ENCODE data around the gene BFAR. TPM values are rescaled to one million over a fixed set of nuclear protein-coding genes. Genes with fewer than 3 reads are reported as not detected.

Gene BFAR
- total and polyA plus RNA-seq, 2 donors (not counting 3 experiments of a cell fraction or from before 2014, with no cell fraction given): 57.3 to 73.5 TPM

DNA sequence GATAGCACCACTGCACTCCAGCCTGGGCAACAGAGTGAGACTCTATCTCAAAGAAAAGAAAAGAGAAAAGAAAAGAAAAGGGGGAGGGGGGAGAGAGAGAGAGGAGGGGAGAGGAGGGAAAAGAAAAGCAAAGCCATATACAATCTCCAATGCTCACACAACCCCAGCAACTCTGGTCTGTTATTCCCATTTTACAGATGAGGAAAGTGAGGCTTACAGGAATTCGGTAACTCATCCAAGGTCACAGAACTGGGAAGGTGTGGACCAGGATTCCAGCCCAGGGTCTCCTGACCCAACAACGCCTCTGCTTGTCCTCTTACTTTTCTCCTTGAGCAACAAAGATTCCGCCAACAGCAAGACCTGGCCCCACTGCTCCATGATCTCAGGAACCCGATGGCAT is 48.4 kb downstream of the BFAR start:
- DNase-seq (ENCODE audit: low read depth, low spot score): no peak
- H3K79me2 ChIP-seq (ENCODE audit: control insufficient read depth, insufficient read depth, low read length): no peaks in the 10 kb centered on the region
- no peak overlapping the region for H3K4me2 ChIP-seq (ENCODE audit: insufficient read depth, low read length)
- H3K4me1 ChIP-seq (ENCODE audit: control insufficient read depth, extremely low read depth, insufficient read depth, low read length): peaks cover 1% of the 10 kb centered on the region
- no TSS peak for BruUV-seq (replicated peaks)
- no peaks in the 10 kb centered on the region for H3K9me1 ChIP-seq (replicated peaks; ENCODE audit: control insufficient read depth, extremely low read depth, insufficient read depth, low read length)
- H4K20me1 ChIP-seq (replicated peaks; ENCODE audit: control insufficient read depth, extremely low read depth, insufficient read depth, low read length): no peaks in the 10 kb centered on the region
- no peak overlapping the region for H2AFZ ChIP-seq (ENCODE audit: low read depth, low read length)
- no peaks in the 10 kb centered on the region for H3K27me3 ChIP-seq (ENCODE audit: control insufficient read depth in 2 of 2, insufficient read depth in 2 of 2, low read length in 2 of 2)
- ChIA-PET POLR2A (no interaction called here), CTCF (no interaction called here)
- TF ChIP-seq GATA2 (IDR thresholded peaks at IDR 0.05; ENCODE audit: insufficient read depth, insufficient read length, low read depth, low read length): no peak
- TF ChIP-seq POLR2A (IDR thresholded peaks at IDR 0.05; ENCODE audit: low read depth, low read length): no peak
- TF ChIP-seq MYC (IDR thresholded peaks at IDR 0.05; ENCODE audit: low read depth, low read length): no peak
- no peak for TF ChIP-seq POLR2AphosphoS5 (IDR thresholded peaks at IDR 0.05; ENCODE audit: insufficient read depth, low read depth, low read length)
- TF ChIP-seq JUN (IDR thresholded peaks at IDR 0.05; ENCODE audit: borderline replicate concordance, insufficient read depth, insufficient read length, low read depth): no peak
- no peak for TF ChIP-seq EZH2 (IDR thresholded peaks at IDR 0.05; ENCODE audit: borderline replicate concordance, low read depth, low read length, severe bottlenecking)
- TF ChIP-seq, protein P1, sequence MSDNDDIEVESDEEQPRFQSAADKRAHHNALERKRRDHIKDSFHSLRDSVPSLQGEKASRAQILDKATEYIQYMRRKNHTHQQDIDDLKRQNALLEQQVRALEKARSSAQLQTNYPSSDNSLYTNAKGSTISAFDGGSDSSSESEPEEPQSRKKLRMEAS (IDR thresholded peaks at IDR 0.05; ENCODE audit: insufficient read depth, insufficient read length): no peak
- TF ChIP-seq, protein P2, sequence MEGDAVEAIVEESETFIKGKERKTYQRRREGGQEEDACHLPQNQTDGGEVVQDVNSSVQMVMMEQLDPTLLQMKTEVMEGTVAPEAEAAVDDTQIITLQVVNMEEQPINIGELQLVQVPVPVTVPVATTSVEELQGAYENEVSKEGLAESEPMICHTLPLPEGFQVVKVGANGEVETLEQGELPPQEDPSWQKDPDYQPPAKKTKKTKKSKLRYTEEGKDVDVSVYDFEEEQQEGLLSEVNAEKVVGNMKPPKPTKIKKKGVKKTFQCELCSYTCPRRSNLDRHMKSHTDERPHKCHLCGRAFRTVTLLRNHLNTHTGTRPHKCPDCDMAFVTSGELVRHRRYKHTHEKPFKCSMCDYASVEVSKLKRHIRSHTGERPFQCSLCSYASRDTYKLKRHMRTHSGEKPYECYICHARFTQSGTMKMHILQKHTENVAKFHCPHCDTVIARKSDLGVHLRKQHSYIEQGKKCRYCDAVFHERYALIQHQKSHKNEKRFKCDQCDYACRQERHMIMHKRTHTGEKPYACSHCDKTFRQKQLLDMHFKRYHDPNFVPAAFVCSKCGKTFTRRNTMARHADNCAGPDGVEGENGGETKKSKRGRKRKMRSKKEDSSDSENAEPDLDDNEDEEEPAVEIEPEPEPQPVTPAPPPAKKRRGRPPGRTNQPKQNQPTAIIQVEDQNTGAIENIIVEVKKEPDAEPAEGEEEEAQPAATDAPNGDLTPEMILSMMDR (IDR thresholded peaks at IDR 0.05; ENCODE audit: extremely low read depth in 1 of 2, insufficient read depth in 1 of 2, low read depth in 1 of 2, low read length in 2 of 2): no peak
- TF ChIP-seq FOS (IDR thresholded peaks at IDR 0.05; ENCODE audit: borderline replicate concordance, insufficient read depth, low read length): no peak
- no peaks in the 10 kb centered on the region for H3K9me3 ChIP-seq (replicated peaks; ENCODE audit: control insufficient read depth, insufficient read depth, low read length)
- H3K36me3 ChIP-seq (ENCODE audit: control insufficient read depth in 2 of 2, extremely low read depth in 1 of 2, insufficient read depth in 2 of 2, low read length in 2 of 2): no peaks in the 10 kb centered on the region
- H3K4me3 ChIP-seq (replicated peaks in 1 of 3; ENCODE audit: insufficient read depth in 1 of 3, low read depth in 1 of 3, low read length in 3 of 3): no peak overlapping the region
- H3K9ac ChIP-seq (replicated peaks; ENCODE audit: extremely low read depth, insufficient read depth, low read length): no peak overlapping the region
- no peak overlapping the region for H3K27ac ChIP-seq (ENCODE audit: insufficient read depth, low read depth, low read length)
- dilution Hi-C loops (cut with MboI; ENCODE audit: extremely low pct_ligation_motif_present, low sequenced_read_pairs) (no loop called here), intact Hi-C loops (cut with micrococcal nuclease) (no loop called here)
- FAIRE-seq: no peak
